ENCODE results near the gene PCDH9. TPM values are rescaled to one million over a fixed set of nuclear protein-coding genes. Genes with fewer than 3 reads are reported as not detected.

The PCDH9 gene
- total RNA-seq, 1 experiment from 2014 or later, result 10.1 TPM

- ChIA-PET CTCF (interaction anchor here (0.6 kb wide), 1 partner anchor 266 kb away, joined by 3 read pairs; no protein-coding TSS in a partner anchor), POLR2A (no interaction called here)
- no peak overlapping the region for H3K27ac Mint-ChIP-seq (ENCODE audit: low read depth, unreplicated experiment)
- H3K27me3 Mint-ChIP-seq (ENCODE audit: insufficient read depth, unreplicated experiment), result no peaks in the 10 kb centered on the region
- H3K4me3 Mint-ChIP-seq (ENCODE audit: unreplicated experiment), result no peak overlapping the region
- TF ChIP-seq, protein P1, sequence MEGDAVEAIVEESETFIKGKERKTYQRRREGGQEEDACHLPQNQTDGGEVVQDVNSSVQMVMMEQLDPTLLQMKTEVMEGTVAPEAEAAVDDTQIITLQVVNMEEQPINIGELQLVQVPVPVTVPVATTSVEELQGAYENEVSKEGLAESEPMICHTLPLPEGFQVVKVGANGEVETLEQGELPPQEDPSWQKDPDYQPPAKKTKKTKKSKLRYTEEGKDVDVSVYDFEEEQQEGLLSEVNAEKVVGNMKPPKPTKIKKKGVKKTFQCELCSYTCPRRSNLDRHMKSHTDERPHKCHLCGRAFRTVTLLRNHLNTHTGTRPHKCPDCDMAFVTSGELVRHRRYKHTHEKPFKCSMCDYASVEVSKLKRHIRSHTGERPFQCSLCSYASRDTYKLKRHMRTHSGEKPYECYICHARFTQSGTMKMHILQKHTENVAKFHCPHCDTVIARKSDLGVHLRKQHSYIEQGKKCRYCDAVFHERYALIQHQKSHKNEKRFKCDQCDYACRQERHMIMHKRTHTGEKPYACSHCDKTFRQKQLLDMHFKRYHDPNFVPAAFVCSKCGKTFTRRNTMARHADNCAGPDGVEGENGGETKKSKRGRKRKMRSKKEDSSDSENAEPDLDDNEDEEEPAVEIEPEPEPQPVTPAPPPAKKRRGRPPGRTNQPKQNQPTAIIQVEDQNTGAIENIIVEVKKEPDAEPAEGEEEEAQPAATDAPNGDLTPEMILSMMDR (IDR thresholded peaks at IDR 0.05; ENCODE audit: unreplicated experiment), result no peak
- no TSS peak for BruUV-seq (replicated peaks)
- peaks cover 16% of the 10 kb centered on the region for H3K4me1 Mint-ChIP-seq (ENCODE audit: insufficient read depth, unreplicated experiment)
- peaks cover 10% of the 10 kb centered on the region for H3K9me3 Mint-ChIP-seq (ENCODE audit: unreplicated experiment)
- H3K36me3 Mint-ChIP-seq (ENCODE audit: insufficient read depth, unreplicated experiment), result peaks cover 6% of the 10 kb centered on the region
- no peak for DNase-seq (ENCODE audit: unreplicated experiment)
- intact Hi-C loops (cut with micrococcal nuclease), result no loop called here
Measured at GRCh38 chr13:66922444-66922843, 307.7 kb downstream of the PCDH9 start.

- H3K27ac Mint-ChIP-seq (ENCODE audit: low read depth, unreplicated experiment), result no peak overlapping the region
- no peaks in the 10 kb centered on the region for H3K27me3 Mint-ChIP-seq (ENCODE audit: insufficient read depth, unreplicated experiment)
- intact Hi-C loops (cut with micrococcal nuclease), result no loop called here
- TF ChIP-seq, protein P1 (IDR thresholded peaks at IDR 0.05; ENCODE audit: unreplicated experiment), result no peak
- peaks cover 6% of the 10 kb centered on the region for H3K36me3 Mint-ChIP-seq (ENCODE audit: insufficient read depth, unreplicated experiment)
- BruUV-seq (replicated peaks), result no TSS peak
- H3K4me1 Mint-ChIP-seq (ENCODE audit: insufficient read depth, unreplicated experiment), result peaks cover 5% of the 10 kb centered on the region
- peaks cover 10% of the 10 kb centered on the region for H3K9me3 Mint-ChIP-seq (ENCODE audit: unreplicated experiment)
- DNase-seq (ENCODE audit: unreplicated experiment), result no peak
- H3K4me3 Mint-ChIP-seq (ENCODE audit: unreplicated experiment), result no peak overlapping the region
- CTCF ChIA-PET, result no interaction called here
- POLR2A ChIA-PET, result interaction anchor here (0.6 kb wide), 1 partner anchor 169 kb away, joined by 3 read pairs; no protein-coding TSS in a partner anchor
Measured at GRCh38 chr13:66921437-66921836, 308.7 kb downstream of the PCDH9 start.

- Mint-ChIP-seq H3K27ac (ENCODE audit: low read depth, unreplicated experiment) (peak overlapping the region; percentile 24), H3K9me3 (ENCODE audit: unreplicated experiment) (peaks cover 10% of the 10 kb centered on the region), H3K4me1 (ENCODE audit: insufficient read depth, unreplicated experiment) (no peaks in the 10 kb centered on the region), H3K36me3 (ENCODE audit: insufficient read depth, unreplicated experiment) (no peaks in the 10 kb centered on the region), H3K4me3 (ENCODE audit: unreplicated experiment) (no peak overlapping the region), H3K27me3 (ENCODE audit: insufficient read depth, unreplicated experiment) (no peaks in the 10 kb centered on the region)
- POLR2A ChIA-PET, result interaction anchor here (1.1 kb wide), 1 partner anchor 26 kb away, joined by 3 read pairs; no protein-coding TSS in a partner anchor
- intact Hi-C loops (cut with micrococcal nuclease), result no loop called here
- TF ChIP-seq, protein P1 (IDR thresholded peaks at IDR 0.05; ENCODE audit: unreplicated experiment), result no peak
- peak; percentile 17 for DNase-seq (ENCODE audit: unreplicated experiment)
- no TSS peak for BruUV-seq (replicated peaks)
- CTCF ChIA-PET, result interaction anchor here (0.9 to 1.0 kb wide), 2 partner anchors 308 kb away, joined by 3 to 4 read pairs; no protein-coding TSS in a partner anchor
Measured at GRCh38 chr13:66915596-66916185, 314.4 kb downstream of the PCDH9 start.

- Mint-ChIP-seq H3K36me3 (ENCODE audit: insufficient read depth, unreplicated experiment) (no peaks in the 10 kb centered on the region), H3K9me3 (ENCODE audit: unreplicated experiment) (peaks cover 6% of the 10 kb centered on the region), H3K4me1 (ENCODE audit: insufficient read depth, unreplicated experiment) (no peaks in the 10 kb centered on the region), H3K27me3 (ENCODE audit: insufficient read depth, unreplicated experiment) (no peaks in the 10 kb centered on the region), H3K4me3 (ENCODE audit: unreplicated experiment) (no peak overlapping the region), H3K27ac (ENCODE audit: low read depth, unreplicated experiment) (peak overlapping the region; percentile 54)
- POLR2A ChIA-PET, result no interaction called here
- intact Hi-C loops (cut with micrococcal nuclease), result no loop called here
- CTCF ChIA-PET, result no interaction called here
- no peak for DNase-seq (ENCODE audit: unreplicated experiment)
- TF ChIP-seq, protein P1 (IDR thresholded peaks at IDR 0.05; ENCODE audit: unreplicated experiment), result no peak
- BruUV-seq (replicated peaks), result no TSS peak
Measured at GRCh38 chr13:66914155-66914554, 316.0 kb downstream of the PCDH9 start.

All from MCF 10A (cell line).